Activated CD4-positive, alpha-beta T cell treated with anti-CD3 and anti-CD28 coated beads, Interleukin-2, amount 10 ng/mL, durations not matched to agents 7 days and 5 days (primary cell): Measurements from ENCODE around the gene LSM14A. TPM values are rescaled to one million over a fixed set of nuclear protein-coding genes. Genes with fewer than 3 reads are reported as not detected.

Experiments
- CTCF ChIA-PET: fragments of 350-600 bp; sonication (Branson Sonifier 250); formaldehyde crosslinking; loops from one replicate; lab custom pipeline; 2021; ENCODE audit warnings: antibody characterized with exemption; lab: Charles Lee
- POLR2A ChIA-PET: fragments of 350-600 bp; sonication (Branson Sonifier 250); formaldehyde crosslinking; loops from one replicate; lab custom pipeline; 2021; ENCODE audit warnings: antibody characterized with exemption; lab: Charles Lee
- DNase-seq: peaks from one replicate; pipeline ENCODE4 v3.0.0-alpha.2; 2020
- H3K27ac Mint-ChIP-seq: one replicate; pipeline ENCODE4 v1.8.0; 2021; ENCODE audit warnings: mild to moderate bottlenecking, moderate library complexity, mixed read lengths
- H3K27me3 Mint-ChIP-seq: one replicate; pipeline ENCODE4 v1.8.0; 2021; ENCODE audit warnings: mixed read lengths
- H3K36me3 Mint-ChIP-seq: one replicate; pipeline ENCODE4 v1.8.0; 2021; ENCODE audit warnings: low read depth, mixed read lengths
- H3K4me1 Mint-ChIP-seq: one replicate; pipeline ENCODE4 v1.8.0; 2021; ENCODE audit warnings: mixed read lengths
- H3K4me3 Mint-ChIP-seq: one replicate; pipeline ENCODE4 v1.8.0; 2021; ENCODE audit warnings: mild to moderate bottlenecking, moderate library complexity, mixed read lengths
- H3K9me3 Mint-ChIP-seq: one replicate; pipeline ENCODE4 v1.8.0; 2021; ENCODE audit warnings: mixed read lengths
- total RNA-seq, 2 experiments: library from RNA; stranded (reverse); gene quantifications; one replicate each; pipeline ENCODE4 v1.2.3, GENCODE V29; 2021

The LSM14A gene
- total RNA-seq, 2 experiments from 2014 or later = 141 to 146 TPM

DNA sequence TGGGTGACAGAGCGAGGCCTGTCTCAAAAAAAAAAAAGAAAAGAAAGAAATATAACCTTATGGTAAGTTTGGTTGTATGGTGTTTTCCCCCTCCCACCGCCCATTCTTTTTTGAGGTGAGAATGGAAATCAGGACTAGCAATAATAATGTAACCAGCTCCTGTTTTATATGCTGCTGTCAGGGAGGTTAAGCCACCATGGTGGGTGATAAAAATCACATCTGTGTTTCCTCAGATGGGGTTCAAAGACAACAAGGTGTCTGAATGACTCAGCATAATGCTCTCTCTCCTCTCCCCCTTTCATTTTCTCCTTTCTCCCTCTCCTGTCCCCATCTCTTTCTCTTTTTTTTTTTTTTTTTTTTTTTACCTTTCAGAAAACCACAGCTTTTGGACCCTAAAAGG, 53.7 kb downstream of the LSM14A start:
- POLR2A ChIA-PET = interaction anchor here (0.6 kb wide), 1 partner anchor 978 kb away, joined by 3 read pairs; no protein-coding TSS in a partner anchor
- Mint-ChIP-seq H3K27ac (peak overlapping the region; percentile 66), H3K27me3 (no peaks in the 10 kb centered on the region), H3K9me3 (no peaks in the 10 kb centered on the region), H3K36me3 (peaks cover 81% of the 10 kb centered on the region), H3K4me3 (no peak overlapping the region), H3K4me1 (peaks cover 42% of the 10 kb centered on the region)
- CTCF ChIA-PET = interaction anchor here (0.6 to 1.3 kb wide), 4 partner anchors 8 to 70 kb away, joined by 3 to 7 read pairs (median 4); partner anchors contain the start of gene LSM14A
- DNase-seq = peak; percentile 14

DNA sequence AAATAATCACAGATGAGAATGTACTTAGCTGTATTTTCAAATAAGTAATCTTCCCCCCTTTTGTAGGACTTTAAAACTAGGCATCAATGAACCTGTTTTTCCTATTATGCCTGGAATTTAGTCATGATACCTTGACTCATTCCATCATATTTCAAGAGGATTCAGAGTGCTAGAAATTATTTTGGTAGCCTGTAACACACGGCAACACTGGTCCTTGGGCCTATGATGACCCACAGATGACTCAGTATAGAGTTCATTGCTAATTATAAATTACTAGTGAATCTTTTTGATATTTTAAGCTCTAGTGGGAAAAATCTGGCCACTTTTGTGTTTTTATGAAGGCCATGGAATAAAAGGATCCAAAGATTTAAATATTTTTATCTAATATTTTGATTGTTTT, 56.0 kb downstream of the LSM14A start:
- CTCF ChIA-PET = interaction anchor here (1.7 kb wide), 1 partner anchor 11 kb away, joined by 4 read pairs; no protein-coding TSS in a partner anchor
- no peak for DNase-seq
- Mint-ChIP-seq H3K27ac (no peak overlapping the region), H3K36me3 (peaks cover 66% of the 10 kb centered on the region), H3K4me1 (peaks cover 61% of the 10 kb centered on the region), H3K27me3 (no peaks in the 10 kb centered on the region), H3K9me3 (no peaks in the 10 kb centered on the region), H3K4me3 (no peak overlapping the region)
- POLR2A ChIA-PET = no interaction called here

DNA sequence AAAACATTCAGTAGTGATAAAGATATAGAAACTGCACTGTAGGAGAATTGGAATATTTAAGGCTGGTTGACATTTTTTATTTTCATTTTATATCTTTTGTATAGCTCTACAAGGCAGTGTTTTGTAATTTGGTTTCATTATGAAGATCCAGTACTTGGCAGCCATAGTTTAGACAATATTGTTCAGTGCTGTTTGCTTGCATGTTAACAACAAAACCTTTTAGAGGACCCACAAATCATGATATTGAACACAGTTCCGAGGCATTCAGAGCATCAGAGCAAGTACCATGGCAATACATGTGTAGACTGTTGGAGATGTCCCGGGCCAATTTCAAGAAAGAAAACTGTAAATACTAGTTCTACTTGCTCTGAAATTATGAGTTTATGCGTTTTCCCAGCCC, 56.5 kb downstream of the LSM14A start:
- Mint-ChIP-seq H3K9me3 (no peaks in the 10 kb centered on the region), H3K4me1 (peaks cover 60% of the 10 kb centered on the region), H3K36me3 (peaks cover 62% of the 10 kb centered on the region), H3K4me3 (no peak overlapping the region), H3K27ac (no peak overlapping the region), H3K27me3 (no peaks in the 10 kb centered on the region)
- POLR2A ChIA-PET = no interaction called here
- DNase-seq = no peak
- CTCF ChIA-PET = interaction anchor here (1.7 kb wide), 1 partner anchor 11 kb away, joined by 4 read pairs; no protein-coding TSS in a partner anchor

DNA sequence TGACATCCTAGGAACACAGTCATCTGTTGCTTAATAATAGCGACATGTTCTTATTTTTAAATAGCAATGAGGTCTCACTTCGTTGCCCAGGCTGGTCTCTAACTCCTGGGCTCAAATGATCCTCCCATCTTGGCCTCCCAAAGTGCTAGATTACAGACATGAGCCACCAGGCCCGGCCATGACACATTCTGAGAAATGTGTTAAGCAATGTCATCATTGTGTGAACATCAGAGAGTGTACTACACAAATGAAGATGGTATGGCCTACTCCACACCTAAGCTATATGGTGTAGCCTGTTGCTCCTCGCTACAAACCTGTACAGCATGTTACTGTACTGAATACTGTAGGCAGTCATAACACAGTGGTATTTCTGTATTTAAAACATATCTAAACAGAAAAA, 57.4 kb downstream of the LSM14A start:
- ChIA-PET POLR2A (no interaction called here), CTCF (no interaction called here)
- peaks cover 57% of the 10 kb centered on the region for H3K36me3 Mint-ChIP-seq
- peak overlapping the region; percentile 16 for H3K27ac Mint-ChIP-seq
- peaks cover 56% of the 10 kb centered on the region for H3K4me1 Mint-ChIP-seq
- H3K27me3 Mint-ChIP-seq = no peaks in the 10 kb centered on the region
- no peak for DNase-seq
- no peak overlapping the region for H3K4me3 Mint-ChIP-seq
- no peaks in the 10 kb centered on the region for H3K9me3 Mint-ChIP-seq

DNA sequence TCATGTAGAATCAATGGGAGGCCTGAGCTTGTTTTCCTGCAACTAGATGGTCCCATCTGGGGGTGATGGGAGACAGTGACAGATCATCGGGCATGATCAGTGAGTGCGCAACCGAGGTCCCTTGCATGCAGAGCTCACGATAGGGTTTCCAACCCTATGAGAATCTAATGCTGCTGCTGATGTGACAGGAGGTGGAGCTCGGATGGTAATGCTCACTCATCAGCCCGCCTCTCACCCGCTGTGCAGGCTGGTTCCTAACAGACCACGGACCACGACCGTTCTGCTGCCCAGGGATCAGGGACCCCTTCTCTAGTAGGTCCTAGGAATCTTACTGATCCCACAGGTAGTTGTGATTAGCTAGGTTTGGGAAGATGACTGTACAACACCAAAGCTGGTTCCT, 58.5 kb downstream of the LSM14A start:
- Mint-ChIP-seq H3K9me3 (no peaks in the 10 kb centered on the region), H3K27me3 (no peaks in the 10 kb centered on the region), H3K4me1 (peaks cover 45% of the 10 kb centered on the region)

DNA sequence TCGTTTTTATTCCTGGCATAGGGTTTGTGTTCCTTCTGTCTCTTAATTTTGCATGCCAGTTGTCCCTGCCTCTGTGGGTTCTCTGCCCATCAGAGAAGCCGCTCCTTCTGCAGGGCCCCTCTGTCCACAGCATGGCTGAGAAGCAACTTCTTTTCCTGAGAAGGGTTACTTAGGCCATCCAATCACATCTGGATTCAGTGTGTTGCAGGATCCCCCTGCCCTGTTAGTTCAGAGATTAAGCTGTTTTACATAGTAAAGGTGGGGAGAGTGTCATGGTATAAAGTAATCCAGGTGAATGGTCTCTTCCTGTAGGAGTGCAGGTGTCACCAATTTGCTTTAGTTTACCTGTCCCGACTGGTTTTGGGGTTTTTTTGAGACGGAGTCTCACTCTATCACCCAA, 59.1 kb downstream of the LSM14A start:
- ChIA-PET POLR2A (no interaction called here), CTCF (interaction anchor here (1.9 to 2.8 kb wide), 2 partner anchors 10 to 18 kb away, joined by 7 to 12 read pairs; no protein-coding TSS in a partner anchor)
- no peak for DNase-seq
- no peak overlapping the region for H3K4me3 Mint-ChIP-seq
- no peaks in the 10 kb centered on the region for H3K27me3 Mint-ChIP-seq
- H3K36me3 Mint-ChIP-seq = peaks cover 43% of the 10 kb centered on the region
- peak overlapping the region; percentile 28 for H3K27ac Mint-ChIP-seq
- H3K9me3 Mint-ChIP-seq = no peaks in the 10 kb centered on the region
- H3K4me1 Mint-ChIP-seq = peaks cover 39% of the 10 kb centered on the region

More for the DNA sequence above, 58.5 kb downstream of the LSM14A start:
- DNase-seq = no peak
- no peak overlapping the region for H3K27ac Mint-ChIP-seq
- ChIA-PET CTCF (interaction anchor here (2.8 kb wide), 1 partner anchor 9 kb away, joined by 12 read pairs; no protein-coding TSS in a partner anchor), POLR2A (no interaction called here)
- H3K36me3 Mint-ChIP-seq = peaks cover 46% of the 10 kb centered on the region
- H3K4me3 Mint-ChIP-seq = no peak overlapping the region

DNA sequence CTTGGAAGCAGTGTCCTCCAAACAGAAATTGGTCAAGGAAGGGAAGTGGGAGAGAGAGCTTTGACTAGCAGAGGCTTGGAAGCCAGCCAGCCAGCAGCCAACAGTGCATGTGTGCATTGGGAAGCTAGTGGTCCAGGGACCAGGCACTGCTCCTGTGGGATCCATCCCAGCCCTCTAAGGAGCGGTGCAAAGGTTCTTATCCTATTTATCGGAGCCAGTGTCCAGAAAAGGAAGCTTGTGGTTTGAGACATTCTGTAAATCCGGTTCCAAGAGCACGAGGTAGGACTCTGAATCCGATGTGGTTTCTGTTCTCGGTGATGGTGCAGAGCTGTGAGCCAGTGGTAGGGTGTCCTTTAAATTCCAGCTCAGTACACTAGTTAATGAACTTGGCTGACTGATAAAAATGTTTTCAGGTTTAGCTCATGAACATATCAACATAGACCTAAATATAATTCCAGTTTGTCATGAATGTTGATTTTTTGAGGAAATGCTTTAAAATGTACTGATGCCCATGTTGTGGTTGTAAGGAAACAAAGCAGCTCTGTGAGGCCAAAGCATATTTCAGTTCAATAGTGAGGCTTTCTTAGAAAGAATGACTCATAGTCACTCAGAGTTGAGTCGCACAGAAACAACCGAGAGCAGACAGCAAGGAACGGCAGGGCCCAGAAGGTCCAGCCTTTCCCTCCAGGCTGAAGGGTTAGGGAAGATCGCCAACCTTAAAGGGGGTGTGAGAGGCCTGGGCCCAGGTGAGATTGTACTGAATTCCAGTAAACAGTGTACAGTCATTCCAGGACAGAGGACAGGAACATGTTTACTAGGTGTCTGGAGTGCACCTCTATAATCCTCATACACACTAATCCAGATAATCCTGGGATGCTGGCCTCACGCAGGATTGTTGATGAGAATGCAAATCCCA, 60.5 kb downstream of the LSM14A start:
- H3K4me1 Mint-ChIP-seq = peaks cover 27% of the 10 kb centered on the region
- DNase-seq = peak; percentile 22
- H3K36me3 Mint-ChIP-seq = peaks cover 32% of the 10 kb centered on the region
- peak overlapping the region; percentile 81 for H3K27ac Mint-ChIP-seq
- H3K4me3 Mint-ChIP-seq = peak overlapping the region; percentile 32
- H3K9me3 Mint-ChIP-seq = no peaks in the 10 kb centered on the region
- ChIA-PET CTCF (interaction anchor here (0.5 to 2.8 kb wide), 11 partner anchors 9 to 1156 kb away, joined by 3 to 12 read pairs (median 3); no protein-coding TSS in a partner anchor), POLR2A (interaction anchor here (0.7 kb wide), 1 partner anchor 96 kb away, joined by 5 read pairs; no protein-coding TSS in a partner anchor)
- H3K27me3 Mint-ChIP-seq = no peaks in the 10 kb centered on the region

DNA sequence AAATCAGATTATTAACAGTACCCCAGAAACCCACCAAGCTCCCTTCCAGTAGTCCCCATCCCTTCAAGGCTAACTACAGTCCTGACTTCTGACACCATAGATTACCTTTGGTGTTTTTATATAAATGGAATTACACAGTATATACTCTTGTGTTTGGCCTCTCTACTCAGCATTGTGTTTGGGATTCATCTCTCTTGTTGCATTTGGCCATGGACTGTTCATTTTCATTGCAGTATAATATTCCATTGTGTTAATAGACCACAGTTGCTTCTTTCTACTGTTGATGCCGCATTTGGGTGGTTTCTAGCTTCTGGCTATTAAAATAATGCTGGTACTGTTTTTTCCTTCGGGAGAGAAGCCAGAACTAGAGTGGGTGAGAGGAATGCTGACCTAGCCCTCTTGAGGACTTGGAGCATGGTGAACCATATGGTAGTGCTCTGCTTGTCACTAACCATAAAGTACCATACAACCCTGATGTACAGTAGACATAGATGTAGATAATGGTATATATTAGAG, 63.2 kb downstream of the LSM14A start:
- Mint-ChIP-seq H3K36me3 (peaks cover 12% of the 10 kb centered on the region), H3K4me1 (peaks cover 31% of the 10 kb centered on the region), H3K9me3 (no peaks in the 10 kb centered on the region), H3K4me3 (no peak overlapping the region), H3K27me3 (no peaks in the 10 kb centered on the region), H3K27ac (no peak overlapping the region)
- no peak for DNase-seq
- ChIA-PET CTCF (no interaction called here), POLR2A (no interaction called here)

DNA sequence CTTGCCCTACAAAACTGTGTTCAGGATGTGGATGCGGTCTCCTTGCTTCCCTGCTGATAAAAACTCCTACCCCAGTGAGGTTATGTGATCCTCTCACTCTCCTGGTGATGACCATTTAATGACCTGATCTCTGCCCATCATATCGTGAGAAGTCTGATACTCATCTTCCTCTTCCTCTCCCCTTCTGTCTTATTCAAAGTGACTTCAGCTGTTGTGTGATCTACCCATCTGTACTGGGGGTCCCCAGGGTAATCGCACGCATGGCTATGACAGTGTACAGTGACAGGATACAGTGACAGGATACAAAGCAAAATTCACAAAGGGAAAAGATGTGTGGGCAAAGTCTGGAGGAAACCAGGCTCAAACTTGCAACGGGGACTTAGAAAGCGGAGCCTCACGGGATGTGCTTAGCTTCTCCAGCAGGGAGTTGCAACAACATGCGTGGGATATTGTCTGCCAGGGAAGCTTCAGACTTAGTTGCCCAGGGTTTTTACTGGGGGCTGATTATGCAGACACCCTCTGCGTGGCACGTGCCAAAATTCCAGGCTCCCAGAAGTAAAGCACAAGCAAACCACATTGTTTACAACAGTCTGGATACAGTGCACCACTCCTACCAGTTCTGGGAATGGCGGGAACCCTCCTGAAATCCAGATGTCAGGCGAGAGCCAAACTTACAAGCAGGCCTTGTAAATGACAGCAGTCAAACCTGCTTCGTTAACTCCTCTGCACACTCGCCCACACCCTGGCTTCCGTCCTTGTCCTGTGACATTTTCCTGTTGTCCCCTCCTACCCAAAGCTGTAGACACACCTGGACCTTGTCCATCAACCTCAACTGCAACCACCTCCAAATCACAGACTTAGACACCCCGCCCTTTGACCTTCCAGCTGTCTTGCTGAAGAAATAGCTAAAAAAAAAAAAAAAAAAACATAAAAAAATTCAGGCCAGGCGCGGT, 64.0 kb downstream of the LSM14A start:
- no peak overlapping the region for H3K27ac Mint-ChIP-seq
- no peak for DNase-seq
- ChIA-PET CTCF (interaction anchor here (0.6 to 1.8 kb wide), 3 partner anchors 13 to 147 kb away, joined by 3 to 5 read pairs (median 3); no protein-coding TSS in a partner anchor), POLR2A (no interaction called here)
- H3K4me1 Mint-ChIP-seq = peaks cover 26% of the 10 kb centered on the region
- H3K27me3 Mint-ChIP-seq = no peaks in the 10 kb centered on the region
- H3K4me3 Mint-ChIP-seq = no peak overlapping the region
- H3K9me3 Mint-ChIP-seq = no peaks in the 10 kb centered on the region
- peaks cover 11% of the 10 kb centered on the region for H3K36me3 Mint-ChIP-seq

DNA sequence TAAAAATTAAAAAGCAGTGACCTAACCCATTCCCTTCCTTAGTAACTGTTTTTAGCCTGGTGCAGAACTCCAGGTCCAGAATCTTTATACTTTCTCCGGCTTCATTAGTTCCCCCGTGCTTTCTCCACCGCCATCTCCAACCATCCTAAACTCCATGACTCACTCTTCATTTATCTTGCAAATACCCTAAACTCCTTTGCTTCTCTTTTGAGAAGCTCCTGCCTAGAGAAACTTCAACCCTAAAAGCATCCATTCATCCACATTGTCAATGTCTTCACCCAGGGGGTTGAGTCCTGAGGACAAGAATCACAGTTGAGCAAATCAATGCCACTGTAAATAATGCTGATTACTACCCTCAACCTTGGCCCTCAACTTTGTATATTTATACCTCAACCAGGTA, 65.0 kb downstream of the LSM14A start:
- H3K9me3 Mint-ChIP-seq = no peaks in the 10 kb centered on the region
- H3K27me3 Mint-ChIP-seq = no peaks in the 10 kb centered on the region
- POLR2A ChIA-PET = no interaction called here
- CTCF ChIA-PET = interaction anchor here (0.8 to 1.8 kb wide), 2 partner anchors 12 to 44 kb away, joined by 3 to 5 read pairs; no protein-coding TSS in a partner anchor
- DNase-seq = no peak
- H3K36me3 Mint-ChIP-seq = peaks cover 7% of the 10 kb centered on the region
- peak overlapping the region; percentile 3 for H3K27ac Mint-ChIP-seq
- H3K4me1 Mint-ChIP-seq = peaks cover 22% of the 10 kb centered on the region
- H3K4me3 Mint-ChIP-seq = no peak overlapping the region

DNA sequence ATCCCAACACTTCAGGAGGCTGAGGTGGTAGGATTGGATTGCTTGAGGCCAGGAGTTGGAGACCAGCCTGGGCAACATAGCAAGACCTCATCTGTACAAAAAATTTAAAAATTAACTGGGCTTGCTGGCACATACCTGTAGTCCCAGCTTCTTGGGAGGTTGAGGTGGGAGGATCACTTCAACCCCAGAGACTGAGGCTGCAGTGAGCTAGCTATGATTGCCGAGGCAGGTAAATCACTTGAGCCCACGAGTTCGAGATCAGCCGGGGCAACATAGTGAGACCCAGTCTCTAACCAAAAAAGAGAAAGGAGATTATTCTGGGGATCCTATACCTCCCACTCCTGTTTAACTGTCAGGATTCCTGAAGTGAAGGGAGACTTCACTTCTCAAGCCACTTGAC, 65.6 kb downstream of the LSM14A start:
- DNase-seq = no peak
- Mint-ChIP-seq H3K27ac (no peak overlapping the region), H3K9me3 (no peaks in the 10 kb centered on the region), H3K27me3 (no peaks in the 10 kb centered on the region), H3K4me1 (peaks cover 16% of the 10 kb centered on the region), H3K36me3 (peaks cover 6% of the 10 kb centered on the region), H3K4me3 (no peak overlapping the region)
- CTCF ChIA-PET = interaction anchor here (0.8 to 1.8 kb wide), 2 partner anchors 11 to 395 kb away, joined by 3 to 5 read pairs; no protein-coding TSS in a partner anchor
- POLR2A ChIA-PET = no interaction called here
